CD4-positive, alpha-beta T cell treated with Interleukin-6 for 4 hours (primary cell): ENCODE measurements around the gene UBE4A.
A peak's percentile ranks its signal among the peaks of the same experiment; 100 is the strongest.

ENCODE experiments used
- DNase-seq: peaks from one replicate; pipeline ENCODE4 v3.0.0-alpha.2; 2020; ENCODE audit warnings: mixed read lengths

UBE4A gene

GRCh38 chr11:118359295-118359958 is at the start of gene UBE4A:
TSS of gene UBE4A (plus strand) at chr11:118359600. CDS start at chr11:118365081, 5,481 bp downstream.
- DNase-seq: peak; percentile 99

GRCh38 chr11:118310271-118310670 is 49.1 kb upstream of the UBE4A start:
- no peak for DNase-seq

DNA sequence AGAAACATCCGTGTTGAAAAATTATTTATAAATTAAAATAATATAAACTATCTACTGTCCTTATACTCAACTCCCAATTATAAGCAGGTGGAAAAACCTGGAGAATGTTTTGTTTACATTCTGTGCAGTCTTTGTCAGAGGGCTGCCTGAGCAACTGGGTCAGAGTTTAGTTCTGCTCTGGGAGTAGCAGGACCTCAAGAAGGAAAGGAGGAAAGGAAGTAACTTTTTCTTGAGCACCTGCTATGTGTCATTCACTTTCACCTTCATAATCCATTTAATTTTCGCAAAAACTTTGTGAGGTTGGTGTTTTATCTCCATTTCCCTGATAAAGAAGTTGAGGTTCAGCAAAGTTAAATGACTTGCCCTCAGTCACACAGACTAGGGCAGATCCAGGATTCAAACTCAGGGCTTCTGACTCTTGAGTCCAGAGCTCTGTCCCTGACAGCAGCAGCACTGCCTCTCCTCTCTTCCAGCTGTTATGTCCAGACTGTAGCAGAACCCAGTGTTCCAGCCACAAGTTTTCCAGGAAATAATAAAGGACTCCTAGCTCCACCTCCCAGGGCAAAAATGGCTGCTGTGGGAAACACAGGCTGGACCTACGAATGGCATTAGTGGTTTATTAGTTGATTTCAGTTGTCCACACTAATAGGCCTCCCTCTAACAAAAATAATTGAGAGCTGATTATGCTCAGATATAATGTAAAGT is 48.5 kb upstream of the UBE4A start:
- DNase-seq: no peak

GRCh38 chr11:118311518-118311917 is 47.9 kb upstream of the UBE4A start:
- DNase-seq: no peak

GRCh38 chr11:118312328-118312727 is 47.1 kb upstream of the UBE4A start:
- DNase-seq: no peak

DNA sequence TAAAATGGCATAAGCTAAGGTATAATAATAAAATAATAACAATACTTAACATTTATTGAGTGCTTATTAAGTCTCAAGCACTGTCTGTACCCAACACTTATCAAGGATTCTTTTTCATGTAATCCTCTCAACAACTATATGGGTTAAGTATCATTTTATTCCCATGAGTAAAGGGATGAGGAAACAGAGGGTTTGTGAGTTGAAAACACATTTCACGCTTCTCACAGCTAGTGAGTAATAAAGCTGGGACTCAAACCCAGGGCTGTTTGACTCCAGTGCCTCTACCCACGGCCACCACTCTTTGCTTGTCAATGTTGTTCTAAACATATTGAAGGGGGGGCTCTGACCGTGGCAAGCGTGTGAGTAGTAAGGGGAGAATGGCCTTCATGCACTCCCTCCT is 46.2 kb upstream of the UBE4A start:
- no peak for DNase-seq

DNA sequence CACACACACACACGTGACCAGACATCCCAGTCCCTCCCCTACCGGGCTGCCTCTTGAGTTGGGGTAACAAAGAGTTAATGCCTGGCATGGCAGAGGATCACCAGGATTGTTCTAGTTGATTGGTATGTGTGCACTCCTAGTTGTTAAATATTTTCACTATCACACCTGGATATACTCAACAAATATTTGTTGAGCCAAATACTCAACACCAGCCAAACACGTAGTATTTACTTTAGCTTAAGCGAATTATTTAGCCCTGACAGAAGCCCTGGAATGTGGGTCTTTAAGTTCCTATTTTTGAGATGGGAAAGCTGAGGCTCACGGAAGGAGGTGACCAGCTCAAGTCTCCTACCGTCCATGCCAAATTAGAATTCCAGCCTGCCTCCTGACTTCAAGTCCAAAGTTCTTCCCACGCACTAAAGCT is 44.4 kb upstream of the UBE4A start:
- DNase-seq: no peak

DNA sequence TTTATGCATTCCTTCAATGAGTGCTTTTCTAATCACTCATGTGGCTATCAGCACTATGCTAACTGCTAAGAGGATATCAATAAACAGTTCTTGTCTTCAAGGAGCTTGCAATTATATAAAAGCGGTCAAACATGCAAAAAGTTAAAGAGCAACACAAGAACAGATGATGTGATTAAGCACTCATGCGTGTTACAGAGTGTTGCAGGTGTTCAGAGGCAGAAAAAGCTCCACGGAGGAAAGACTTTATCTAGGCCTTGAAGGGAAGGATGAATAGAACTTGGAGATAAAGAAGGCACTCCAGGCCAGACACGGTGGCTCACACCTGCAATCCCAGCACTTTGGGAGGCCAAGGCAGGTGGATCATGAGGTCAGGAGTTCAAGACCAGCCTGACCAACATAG is 41.3 kb upstream of the UBE4A start:
- DNase-seq: no peak

- DNase-seq: no peak
Measured at GRCh38 chr11:118318581-118319336, 40.6 kb upstream of the UBE4A start.

DNA sequence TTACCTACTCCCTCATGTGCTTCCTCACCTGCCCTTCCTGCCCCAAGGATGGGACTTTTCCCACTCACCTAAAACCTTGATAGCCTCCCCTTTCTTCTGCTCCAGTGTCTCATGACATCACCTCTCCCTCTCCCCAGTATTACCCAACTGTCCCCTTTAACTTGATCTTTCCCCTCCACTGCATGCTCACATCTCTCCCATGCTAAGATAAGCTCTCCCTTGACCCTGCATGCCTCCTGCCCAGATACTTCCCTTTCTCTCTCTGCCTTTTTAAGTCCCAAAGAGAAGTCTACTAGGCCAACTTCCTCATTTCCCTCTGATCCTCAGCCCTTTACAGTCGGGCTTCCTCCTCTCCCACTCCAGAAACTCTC is 40.1 kb upstream of the UBE4A start:
- DNase-seq: no peak

GRCh38 chr11:118320515-118320914 is 38.9 kb upstream of the UBE4A start:
- no peak for DNase-seq

DNA sequence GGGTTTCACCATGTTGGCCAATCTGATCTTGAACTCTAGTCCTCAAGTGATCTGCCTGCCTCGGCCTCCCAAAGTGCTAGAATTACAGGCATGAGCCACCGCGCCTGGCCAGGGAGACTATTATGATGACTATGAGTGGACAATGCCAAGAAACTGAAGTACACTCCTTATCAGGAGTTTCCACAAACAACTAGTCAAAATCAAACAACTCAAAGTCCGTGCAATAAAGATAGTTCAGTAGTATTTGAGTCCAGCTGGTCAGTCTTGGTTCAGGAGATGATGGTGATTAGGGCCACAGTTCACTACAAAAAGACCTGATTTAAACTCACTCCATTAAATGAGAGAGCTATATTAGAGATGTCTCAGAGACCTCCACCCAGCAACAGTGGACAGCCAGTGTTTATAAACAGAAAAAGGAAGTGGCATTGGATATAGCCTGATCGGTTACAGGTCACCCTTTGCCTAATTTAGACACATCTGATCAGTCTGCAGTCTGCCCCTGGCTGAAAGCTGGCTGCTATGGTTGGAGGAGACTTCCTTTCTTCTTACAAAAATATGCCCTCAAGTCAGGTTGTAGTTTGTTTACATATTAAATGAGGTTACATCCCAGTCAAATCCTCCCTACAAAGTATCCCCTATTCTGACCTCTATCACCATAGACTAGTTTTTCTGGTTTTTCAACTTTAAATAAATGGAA is 37.9 kb upstream of the UBE4A start:
- no peak for DNase-seq

DNA sequence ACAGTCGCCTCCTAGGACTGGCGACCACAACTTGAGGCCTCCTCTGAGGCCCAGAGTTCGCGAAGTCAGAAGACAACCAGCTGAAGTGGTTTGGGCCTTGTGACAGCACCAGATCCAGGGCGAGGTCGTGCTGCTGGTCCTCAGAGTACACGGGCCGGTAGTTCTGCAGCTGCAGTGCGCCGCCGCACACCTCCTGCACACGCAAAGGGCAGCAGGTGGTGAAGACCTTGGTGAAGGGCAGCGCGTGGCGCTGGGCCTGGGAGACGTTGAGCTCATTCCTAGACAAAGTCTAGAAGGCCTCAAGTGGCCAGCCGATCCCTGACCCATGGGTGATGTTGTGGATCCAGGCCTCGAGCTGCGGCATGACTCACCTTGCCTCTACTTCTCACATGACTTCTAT is 36.7 kb upstream of the UBE4A start:
- DNase-seq: no peak

DNA sequence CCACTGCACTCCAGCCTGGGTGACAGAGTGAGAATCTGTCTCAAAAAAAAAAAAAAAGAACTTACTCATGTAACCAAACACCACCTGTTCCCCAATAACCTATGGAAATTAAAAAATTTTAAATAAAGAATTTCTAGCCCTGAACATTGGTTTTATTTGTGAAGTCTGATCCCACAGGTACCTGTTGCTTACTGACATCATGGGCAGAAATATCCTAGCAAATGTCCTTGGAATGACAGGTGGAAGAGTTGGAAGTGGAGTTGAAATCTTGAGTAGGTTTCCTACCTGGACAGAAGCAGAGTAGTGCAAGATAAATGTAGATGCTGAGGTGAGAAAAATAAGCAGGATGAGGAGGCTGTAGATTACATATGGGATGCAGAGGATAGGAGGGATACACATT is 34.1 kb upstream of the UBE4A start:
- DNase-seq: no peak

DNA sequence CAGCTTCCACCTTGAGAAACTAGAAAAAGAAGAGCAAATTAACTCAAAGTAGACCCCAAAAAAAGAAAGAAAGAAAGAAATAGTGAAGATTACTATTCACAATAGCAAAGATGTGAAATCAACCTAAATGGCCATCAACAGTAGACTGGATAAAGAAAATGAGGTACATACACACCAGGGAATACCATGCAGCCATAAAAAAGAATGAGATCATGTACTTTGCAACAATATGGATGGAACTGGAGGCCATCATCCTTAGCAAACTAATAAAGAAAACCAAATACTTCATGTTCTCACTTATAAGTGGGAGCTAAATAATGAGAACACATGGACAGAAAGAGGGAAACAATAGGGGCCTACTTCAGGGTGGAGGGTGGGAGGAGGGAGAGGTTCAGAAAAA is 30.7 kb upstream of the UBE4A start:
- no peak for DNase-seq

- no peak for DNase-seq
Measured at GRCh38 chr11:118334745-118335144, 24.7 kb upstream of the UBE4A start.

DNA sequence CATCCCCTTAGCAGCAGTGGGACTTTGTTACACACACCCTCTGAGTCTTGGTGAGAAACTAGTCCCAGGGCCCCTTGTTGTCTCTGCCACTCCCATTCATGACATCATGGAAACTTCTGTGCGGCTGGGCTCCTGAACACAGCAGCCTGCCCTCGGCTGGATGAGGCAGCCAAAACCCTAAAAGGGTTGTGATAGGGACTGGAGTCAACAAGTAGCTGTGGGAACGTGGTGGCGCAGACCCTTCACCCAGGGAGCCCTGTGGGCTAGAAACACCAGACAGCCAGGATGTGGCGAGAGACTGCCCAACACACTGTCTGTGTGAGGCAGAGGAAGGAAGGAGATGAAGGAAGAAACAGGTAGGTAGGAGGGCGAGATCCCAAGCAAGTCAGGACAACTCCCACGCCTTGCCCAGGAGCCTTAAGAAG is 20.8 kb upstream of the UBE4A start:
- peak; percentile 88 for DNase-seq

DNA sequence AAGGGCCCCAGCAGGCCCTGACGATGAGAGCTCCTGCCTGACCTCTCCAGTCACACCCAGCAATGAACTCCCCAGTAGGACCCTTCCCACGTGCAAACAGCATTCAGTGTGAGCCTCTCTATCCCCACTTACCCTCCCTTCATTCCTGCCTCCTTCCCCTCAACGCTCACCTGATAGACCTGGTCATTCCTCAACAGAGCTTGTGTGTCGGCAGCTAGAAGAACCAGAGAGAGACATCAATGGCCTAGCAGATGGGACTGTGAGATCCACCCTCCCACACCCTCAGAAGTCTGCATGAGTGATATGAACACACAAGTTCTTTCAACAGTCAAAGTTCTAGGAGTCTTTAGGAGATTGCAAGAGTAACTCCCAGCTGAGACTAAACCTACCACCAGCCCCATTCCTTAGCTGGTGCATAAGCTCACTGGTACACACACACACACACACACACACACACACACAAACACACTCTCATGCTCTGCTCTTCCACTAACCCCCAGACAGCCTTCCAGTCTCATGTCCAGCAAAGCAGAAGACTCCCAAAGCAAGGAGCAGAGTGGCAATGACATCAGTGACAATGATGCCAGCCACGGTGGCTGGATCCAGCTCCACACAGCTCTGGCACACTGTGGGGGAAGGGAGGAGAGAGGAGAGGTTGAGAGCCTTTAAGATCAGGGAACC is 20.0 kb upstream of the UBE4A start:
- peak; percentile 40 for DNase-seq

DNA sequence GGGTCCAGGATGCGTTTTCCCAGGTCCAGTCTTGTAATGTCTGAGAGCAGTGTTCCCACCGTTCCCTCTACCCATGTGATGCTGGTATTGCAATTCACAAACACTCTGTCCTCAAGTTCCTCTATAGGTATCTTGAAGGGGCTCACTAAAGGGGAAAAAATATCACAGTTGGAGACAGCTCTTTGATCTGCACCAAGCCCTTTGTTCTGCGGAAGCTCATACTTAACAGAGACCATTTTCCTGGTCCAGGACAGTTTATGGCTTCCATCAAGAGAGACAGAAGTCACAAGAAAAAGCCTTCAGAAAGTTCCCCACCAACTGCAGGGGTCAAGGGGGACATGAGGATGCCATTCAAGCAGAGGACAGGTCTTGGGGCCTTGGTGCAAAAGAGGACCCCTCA is 19.0 kb upstream of the UBE4A start:
- DNase-seq: no peak

DNA sequence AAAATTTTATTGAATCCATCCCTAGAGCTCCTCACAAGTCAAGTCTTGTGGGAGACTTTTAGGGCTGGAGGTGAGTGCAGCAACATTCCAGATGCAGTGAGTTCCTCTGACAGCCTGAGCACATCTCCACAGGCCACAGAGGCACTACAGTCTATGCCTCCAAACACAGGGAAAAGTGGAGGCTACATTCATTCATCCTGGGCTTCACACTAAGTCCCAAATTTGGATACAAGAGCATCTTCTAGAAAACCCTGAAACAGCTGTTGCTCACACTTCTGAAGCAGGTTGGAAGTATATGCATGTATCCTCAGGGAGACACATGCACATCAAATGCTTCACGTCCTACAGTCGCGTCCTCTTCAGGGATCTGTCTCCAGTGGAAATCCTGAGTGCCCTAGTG is 18.1 kb upstream of the UBE4A start:
- DNase-seq: no peak

GRCh38 chr11:118341815-118342489 is 17.4 kb upstream of the UBE4A start:
- DNase-seq: peak; percentile 53

DNA sequence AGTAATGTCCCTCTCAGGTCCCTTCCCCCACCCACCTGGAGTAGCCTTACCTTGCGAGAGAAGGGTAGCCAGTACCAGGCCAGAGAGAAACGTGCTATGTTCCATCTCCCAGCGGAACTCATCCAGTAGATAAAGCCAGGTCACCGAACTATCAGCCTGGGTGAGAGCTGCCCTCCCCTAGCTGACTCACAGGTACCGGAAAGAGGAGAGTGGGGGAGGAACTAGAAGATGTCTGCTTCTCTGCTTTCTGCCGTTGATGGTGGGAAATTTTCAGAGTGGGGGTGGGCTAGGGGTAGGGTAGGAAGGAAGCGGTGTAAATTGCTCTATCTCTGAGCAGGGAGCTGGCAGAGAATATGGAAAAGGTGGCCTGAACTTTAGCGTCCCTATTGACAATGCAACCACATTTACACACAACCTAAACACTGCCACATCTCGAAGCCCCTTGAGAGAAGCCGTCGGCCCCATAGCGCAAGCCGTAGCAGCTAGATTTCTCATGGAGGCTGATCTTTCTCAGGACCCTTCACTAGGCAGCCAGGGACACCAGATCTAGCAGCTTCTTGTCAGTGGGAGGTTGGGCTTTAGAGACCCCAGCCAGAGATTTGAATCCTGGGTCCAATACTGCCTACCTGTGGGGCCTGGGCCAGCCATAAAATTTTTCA is 16.8 kb upstream of the UBE4A start, which contains the start of gene CD3D:
CD3D (minus strand) TSS at position 203 of the 659 bp plus-strand sequence; CDS start at position 105, 98 bp downstream.
- peak; percentile 82 for DNase-seq
